GM13976 (cell line): Measurements from ENCODE around the gene KLHDC9.

Experiments
- DNase-seq: peaks from one replicate; pipeline ENCODE4 v3.0.0; 2012; ENCODE audit warnings: low spot score
- CTCF ChIP-seq: IDR thresholded peaks from 2 replicates; pipeline ENCODE4 v1.5.1; 2012; ENCODE audit warnings: borderline replicate concordance, mild to moderate bottlenecking; ENCODE audit not compliant: insufficient read depth; ENCODE audit errors: extremely low read depth, missing control alignments, control extremely low read depth
- in situ Hi-C: fragments of 300-500 bp; cut with MboI; formaldehyde crosslinking; loops from one replicate; pipeline ENCODE4 v1.12.0; 2022; ENCODE audit warnings: low sequenced_read_pairs, mixed read lengths, inconsistent platforms; ENCODE audit not compliant: unreplicated experiment

The KLHDC9 gene

GRCh38 chr1:161137881-161138280 is 39.7 kb downstream of the KLHDC9 start:
- in situ Hi-C loops: no loop called here
- no peak for DNase-seq
- no peak for TF ChIP-seq CTCF

GRCh38 chr1:161138431-161138830 is 40.3 kb downstream of the KLHDC9 start:
- no peak for TF ChIP-seq CTCF
- in situ Hi-C loops: no loop called here
- no peak for DNase-seq

- peak; percentile 59 for DNase-seq
- peak; percentile 31 for TF ChIP-seq CTCF
- in situ Hi-C loops: no loop called here
Observed at GRCh38 chr1:161139766-161140165, 41.6 kb downstream of the KLHDC9 start.

- in situ Hi-C loops: no loop called here
- DNase-seq: no peak
- no peak for TF ChIP-seq CTCF
Observed at GRCh38 chr1:161140755-161141400, 42.7 kb downstream of the KLHDC9 start.

GRCh38 chr1:161145832-161146231 is 47.7 kb downstream of the KLHDC9 start:
- in situ Hi-C loops: no loop called here
- TF ChIP-seq CTCF: no peak
- no peak for DNase-seq
